HG03045 (cell line): ENCODE measurements around the gene GAGE12G.
"Not testable (repeated sequence)": the region's sequence is repeated elsewhere in the genome, so short reads cannot be mapped to it uniquely, and the experiment has no call there.

ENCODE experiments used
- ATAC-seq: cut with Tn5 transposase; IDR thresholded peaks from one replicate; pipeline ENCODE4 v1.9.1; 2021; ENCODE audit warnings: mild to moderate bottlenecking, moderate library complexity; ENCODE audit not compliant: unreplicated experiment

The GAGE12G gene, protein sequence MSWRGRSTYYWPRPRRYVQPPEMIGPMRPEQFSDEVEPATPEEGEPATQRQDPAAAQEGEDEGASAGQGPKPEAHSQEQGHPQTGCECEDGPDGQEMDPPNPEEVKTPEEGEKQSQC

DNA sequence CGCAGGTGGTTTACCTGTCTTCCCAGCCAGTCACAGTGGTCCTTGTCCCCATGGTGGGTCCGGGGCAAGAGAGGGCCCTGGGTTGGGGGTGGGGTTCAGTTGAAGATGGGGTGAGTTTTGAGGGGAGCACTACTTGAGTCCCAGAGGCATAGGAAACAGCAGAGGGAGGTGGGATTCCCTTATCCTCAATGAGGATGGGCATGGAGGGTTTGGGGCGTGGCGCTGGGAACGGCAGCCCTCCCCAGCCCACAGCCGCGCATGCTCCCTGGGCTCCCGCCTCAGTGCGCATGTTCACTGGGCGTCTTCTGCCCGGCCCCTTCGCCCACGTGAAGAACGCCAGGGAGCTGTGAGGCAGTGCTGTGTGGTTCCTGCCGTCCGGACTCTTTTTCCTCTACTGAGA, at the start of gene GAGE12G:
Gene GAGE12G, plus strand, starts transcription at position 301 of the 400 bp plus-strand sequence. CDS start 1,155 bp downstream, outside the sequence.
- ATAC-seq, result not testable (repeated sequence)

DNA sequence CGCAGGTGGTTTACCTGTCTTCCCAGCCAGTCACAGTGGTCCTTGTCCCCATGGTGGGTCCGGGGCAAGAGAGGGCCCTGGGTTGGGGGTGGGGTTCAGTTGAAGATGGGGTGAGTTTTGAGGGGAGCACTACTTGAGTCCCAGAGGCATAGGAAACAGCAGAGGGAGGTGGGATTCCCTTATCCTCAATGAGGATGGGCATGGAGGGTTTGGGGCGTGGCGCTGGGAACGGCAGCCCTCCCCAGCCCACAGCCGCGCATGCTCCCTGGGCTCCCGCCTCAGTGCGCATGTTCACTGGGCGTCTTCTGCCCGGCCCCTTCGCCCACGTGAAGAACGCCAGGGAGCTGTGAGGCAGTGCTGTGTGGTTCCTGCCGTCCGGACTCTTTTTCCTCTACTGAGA, 38.3 kb upstream of the GAGE12G start, which contains the start of gene GAGE12C:
Gene GAGE12C, plus strand, starts transcription at position 301 of the 400 bp plus-strand sequence. CDS start 1,155 bp downstream, outside the sequence.
- ATAC-seq, result not testable (repeated sequence)

DNA sequence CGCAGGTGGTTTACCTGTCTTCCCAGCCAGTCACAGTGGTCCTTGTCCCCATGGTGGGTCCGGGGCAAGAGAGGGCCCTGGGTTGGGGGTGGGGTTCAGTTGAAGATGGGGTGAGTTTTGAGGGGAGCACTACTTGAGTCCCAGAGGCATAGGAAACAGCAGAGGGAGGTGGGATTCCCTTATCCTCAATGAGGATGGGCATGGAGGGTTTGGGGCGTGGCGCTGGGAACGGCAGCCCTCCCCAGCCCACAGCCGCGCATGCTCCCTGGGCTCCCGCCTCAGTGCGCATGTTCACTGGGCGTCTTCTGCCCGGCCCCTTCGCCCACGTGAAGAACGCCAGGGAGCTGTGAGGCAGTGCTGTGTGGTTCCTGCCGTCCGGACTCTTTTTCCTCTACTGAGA, 28.8 kb upstream of the GAGE12G start, which contains the start of gene GAGE12D:
Gene GAGE12D, plus strand, starts transcription at position 301 of the 400 bp plus-strand sequence. CDS start 1,155 bp downstream, outside the sequence.
- ATAC-seq, result not testable (repeated sequence)

DNA sequence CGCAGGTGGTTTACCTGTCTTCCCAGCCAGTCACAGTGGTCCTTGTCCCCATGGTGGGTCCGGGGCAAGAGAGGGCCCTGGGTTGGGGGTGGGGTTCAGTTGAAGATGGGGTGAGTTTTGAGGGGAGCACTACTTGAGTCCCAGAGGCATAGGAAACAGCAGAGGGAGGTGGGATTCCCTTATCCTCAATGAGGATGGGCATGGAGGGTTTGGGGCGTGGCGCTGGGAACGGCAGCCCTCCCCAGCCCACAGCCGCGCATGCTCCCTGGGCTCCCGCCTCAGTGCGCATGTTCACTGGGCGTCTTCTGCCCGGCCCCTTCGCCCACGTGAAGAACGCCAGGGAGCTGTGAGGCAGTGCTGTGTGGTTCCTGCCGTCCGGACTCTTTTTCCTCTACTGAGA, 19.2 kb upstream of the GAGE12G start, which contains the start of gene GAGE12E:
Gene GAGE12E, plus strand, starts transcription at position 301 of the 400 bp plus-strand sequence. CDS start 1,155 bp downstream, outside the sequence.
- ATAC-seq, result not testable (repeated sequence)

DNA sequence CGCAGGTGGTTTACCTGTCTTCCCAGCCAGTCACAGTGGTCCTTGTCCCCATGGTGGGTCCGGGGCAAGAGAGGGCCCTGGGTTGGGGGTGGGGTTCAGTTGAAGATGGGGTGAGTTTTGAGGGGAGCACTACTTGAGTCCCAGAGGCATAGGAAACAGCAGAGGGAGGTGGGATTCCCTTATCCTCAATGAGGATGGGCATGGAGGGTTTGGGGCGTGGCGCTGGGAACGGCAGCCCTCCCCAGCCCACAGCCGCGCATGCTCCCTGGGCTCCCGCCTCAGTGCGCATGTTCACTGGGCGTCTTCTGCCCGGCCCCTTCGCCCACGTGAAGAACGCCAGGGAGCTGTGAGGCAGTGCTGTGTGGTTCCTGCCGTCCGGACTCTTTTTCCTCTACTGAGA, 9.7 kb upstream of the GAGE12G start, which contains the start of gene GAGE12F:
Gene GAGE12F, plus strand, starts transcription at position 301 of the 400 bp plus-strand sequence. CDS start 1,155 bp downstream, outside the sequence.
- not testable (repeated sequence) for ATAC-seq

DNA sequence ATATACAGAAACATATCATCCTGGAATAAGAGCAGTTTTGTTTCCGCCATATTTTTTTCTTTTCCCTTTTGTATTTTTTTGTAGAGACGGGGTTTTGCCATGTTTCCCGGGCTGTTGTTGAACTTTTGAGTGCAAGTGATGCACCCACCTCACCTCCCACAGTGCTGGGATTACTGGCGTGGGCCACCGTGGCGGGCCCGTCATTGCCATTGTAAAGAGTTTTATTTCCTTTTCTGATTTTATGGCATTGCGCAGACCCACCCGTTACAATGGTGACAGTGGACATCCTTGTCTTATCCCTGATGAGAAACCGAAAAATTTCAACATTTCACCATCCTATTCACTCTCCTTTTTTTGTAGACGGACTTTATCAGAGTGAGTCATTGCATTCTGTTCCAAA, 1.5 kb upstream of the GAGE12G start:
- ATAC-seq, result not testable (repeated sequence)

DNA sequence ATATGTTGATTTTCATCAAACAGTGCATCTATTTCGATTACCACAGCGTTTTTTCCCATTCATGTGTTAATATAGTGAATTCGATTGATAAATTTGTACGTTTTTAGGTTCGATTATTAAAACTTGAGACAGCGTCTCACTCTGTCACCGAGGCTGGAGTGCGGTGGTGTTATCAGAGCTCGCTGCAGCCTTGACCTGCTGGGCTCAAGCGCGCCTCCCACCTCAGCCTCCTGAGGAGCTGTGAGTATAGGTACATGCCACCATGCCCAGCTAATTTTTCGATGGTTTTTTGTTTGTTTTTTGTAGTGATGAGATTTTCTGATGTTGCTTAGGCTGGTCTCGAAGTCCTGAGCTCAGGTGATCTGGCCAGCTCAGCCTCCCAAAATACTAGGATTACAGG, 1.0 kb upstream of the GAGE12G start:
- not testable (repeated sequence) for ATAC-seq

DNA sequence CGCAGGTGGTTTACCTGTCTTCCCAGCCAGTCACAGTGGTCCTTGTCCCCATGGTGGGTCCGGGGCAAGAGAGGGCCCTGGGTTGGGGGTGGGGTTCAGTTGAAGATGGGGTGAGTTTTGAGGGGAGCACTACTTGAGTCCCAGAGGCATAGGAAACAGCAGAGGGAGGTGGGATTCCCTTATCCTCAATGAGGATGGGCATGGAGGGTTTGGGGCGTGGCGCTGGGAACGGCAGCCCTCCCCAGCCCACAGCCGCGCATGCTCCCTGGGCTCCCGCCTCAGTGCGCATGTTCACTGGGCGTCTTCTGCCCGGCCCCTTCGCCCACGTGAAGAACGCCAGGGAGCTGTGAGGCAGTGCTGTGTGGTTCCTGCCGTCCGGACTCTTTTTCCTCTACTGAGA, 9.4 kb downstream of the GAGE12G start, which contains the start of gene GAGE12H:
Gene GAGE12H, plus strand, starts transcription at position 301 of the 400 bp plus-strand sequence. CDS start 1,155 bp downstream, outside the sequence.
- ATAC-seq, result not testable (repeated sequence)

DNA sequence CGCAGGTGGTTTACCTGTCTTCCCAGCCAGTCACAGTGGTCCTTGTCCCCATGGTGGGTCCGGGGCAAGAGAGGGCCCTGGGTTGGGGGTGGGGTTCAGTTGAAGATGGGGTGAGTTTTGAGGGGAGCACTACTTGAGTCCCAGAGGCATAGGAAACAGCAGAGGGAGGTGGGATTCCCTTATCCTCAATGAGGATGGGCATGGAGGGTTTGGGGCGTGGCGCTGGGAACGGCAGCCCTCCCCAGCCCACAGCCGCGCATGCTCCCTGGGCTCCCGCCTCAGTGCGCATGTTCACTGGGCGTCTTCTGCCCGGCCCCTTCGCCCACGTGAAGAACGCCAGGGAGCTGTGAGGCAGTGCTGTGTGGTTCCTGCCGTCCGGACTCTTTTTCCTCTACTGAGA, 19.0 kb downstream of the GAGE12G start, which contains the start of gene GAGE2A:
Gene GAGE2A, plus strand, starts transcription at position 301 of the 400 bp plus-strand sequence. CDS start 1,155 bp downstream, outside the sequence.
- not testable (repeated sequence) for ATAC-seq

DNA sequence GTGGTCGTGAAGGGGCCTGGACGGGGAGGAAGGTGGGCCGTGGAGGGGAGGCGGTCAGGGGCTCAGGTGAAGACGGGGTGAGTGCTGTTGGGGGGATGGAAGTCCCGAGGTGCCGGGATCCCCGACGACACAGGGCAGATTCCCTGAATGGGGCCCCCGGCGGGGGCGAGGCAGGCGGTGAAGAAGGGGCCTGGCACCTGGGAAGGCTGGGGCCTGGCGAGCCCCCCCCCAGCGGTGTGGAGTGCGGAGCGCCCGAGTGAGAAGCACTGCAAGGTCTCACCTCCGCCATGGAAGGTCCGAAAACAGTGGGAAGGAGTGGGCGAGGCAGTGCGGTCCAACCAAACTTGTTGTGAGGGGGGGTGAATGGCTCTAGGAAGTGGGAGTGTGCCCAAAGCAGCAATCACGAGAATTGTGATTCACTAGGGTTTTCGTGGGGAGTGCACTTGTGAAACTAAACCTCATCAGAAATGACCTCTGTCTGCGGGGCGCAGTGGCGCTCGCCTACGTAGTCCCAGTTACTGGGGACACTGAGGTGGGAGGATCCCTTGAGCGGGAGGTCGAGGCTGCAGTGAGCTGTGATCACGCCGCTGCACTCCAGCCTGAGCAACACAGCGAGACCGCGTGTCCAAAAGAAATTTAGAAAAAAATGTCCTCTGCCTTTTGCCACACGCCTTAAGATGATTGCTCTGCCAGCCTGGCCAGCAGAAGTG, 19.7 kb downstream of the GAGE12G start:
- not testable (repeated sequence) for ATAC-seq

DNA sequence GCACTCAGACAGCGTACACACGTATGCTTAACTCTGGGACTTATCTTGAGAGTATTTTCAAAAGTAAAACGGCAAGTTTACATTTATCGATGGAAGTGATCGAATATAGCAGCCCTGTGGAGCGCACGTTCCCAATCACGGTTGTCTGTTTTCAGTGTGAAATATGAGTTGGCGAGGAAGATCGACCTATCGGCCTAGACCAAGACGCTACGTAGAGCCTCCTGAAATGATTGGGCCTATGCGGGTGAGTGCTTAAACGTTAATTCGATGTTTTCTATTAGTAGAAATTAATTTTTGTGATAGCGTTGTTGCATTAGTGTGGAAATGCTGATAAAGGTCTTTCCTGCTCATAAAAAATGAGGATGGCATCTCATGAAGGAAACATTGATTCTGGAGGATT, 20.3 kb downstream of the GAGE12G start:
- not testable (repeated sequence) for ATAC-seq

DNA sequence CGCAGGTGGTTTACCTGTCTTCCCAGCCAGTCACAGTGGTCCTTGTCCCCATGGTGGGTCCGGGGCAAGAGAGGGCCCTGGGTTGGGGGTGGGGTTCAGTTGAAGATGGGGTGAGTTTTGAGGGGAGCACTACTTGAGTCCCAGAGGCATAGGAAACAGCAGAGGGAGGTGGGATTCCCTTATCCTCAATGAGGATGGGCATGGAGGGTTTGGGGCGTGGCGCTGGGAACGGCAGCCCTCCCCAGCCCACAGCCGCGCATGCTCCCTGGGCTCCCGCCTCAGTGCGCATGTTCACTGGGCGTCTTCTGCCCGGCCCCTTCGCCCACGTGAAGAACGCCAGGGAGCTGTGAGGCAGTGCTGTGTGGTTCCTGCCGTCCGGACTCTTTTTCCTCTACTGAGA, 28.5 kb downstream of the GAGE12G start, which contains the start of gene GAGE1:
Gene GAGE1, plus strand, starts transcription at position 301 of the 400 bp plus-strand sequence. CDS start 1,155 bp downstream, outside the sequence.
- not testable (repeated sequence) for ATAC-seq

DNA sequence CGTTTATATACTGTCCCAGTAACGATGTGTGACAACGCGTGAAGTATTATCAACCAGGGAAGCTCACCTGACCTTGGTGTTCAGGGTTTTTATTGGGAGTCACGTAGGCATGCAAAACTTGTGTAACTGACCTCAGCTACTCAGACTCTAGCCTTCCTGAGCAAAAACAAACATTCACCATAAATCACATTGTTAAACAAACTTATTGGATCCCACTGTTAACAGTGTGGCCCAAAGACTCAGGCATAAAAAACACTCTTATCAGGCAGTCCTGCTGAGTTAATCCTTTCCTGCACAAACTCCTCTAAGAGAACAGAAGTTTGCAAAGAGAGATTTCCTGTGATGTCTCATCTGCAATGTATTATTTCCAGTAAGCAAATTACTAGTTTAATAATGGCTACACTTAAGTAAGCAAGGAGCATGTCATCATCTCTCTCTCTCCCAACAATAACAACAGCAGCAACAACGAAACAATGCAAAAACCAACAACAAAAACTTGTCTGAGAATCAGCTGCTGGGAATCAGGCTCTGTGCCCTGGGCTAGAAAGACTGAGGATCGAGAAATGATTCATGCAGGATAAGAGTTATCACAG, 40.6 kb downstream of the GAGE12G start:
- ATAC-seq, result no peak

DNA sequence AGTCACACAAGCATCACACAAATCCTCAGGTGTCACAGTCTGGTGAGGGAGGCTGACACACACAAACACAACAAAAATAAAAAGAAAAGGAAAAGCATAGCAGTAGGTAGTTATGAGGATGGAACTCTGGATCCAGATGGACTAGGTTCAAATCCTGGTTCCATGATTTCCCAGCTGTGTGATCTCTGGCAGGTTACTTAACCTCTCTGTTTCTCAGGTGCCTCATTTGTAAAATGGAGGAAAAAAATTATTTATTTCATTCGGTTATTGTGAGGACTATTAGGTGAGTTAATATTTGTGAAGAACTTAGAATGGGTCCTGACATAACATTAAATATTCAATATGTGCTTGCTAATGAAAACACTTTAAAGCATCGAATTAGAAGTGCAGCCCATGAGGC, 48.4 kb downstream of the GAGE12G start:
- no peak for ATAC-seq
